Measurements from ENCODE around the gene ZNF853.

DNA sequence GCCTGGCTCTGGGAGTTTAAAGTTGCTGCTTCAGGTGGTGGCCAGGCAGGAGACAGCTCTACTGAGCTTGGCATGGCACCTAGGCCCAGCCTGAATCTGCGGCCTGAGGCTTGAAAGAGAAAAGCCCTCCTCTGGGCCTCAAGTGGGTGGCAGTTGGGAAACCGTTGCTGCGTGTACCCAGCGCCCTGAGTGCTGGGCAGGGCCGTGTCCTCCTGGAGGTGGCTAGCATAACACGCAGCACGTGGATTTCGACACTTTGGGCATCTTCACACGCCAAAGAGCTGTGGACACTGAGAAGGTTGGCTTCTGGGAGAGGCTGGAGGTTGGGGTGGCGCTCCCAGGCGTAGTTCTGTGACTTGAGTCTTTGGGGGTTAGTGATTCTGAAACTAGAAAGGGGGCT lies 24.2 kb downstream of the ZNF853 start:
- TF ChIP-seq CTCF (IDR thresholded peaks at IDR 0.05) (no peak), EZH2 (IDR thresholded peaks at IDR 0.05; ENCODE audit: borderline replicate concordance, insufficient read depth, low read depth, low read length, poor library complexity, severe bottlenecking) (no peak)

Data from B cell (primary cell).